Epithelial cell of esophagus (primary cell): ENCODE measurements around the gene TACC2.

Experiments
- DNase-seq: peaks from one replicate; pipeline ENCODE4 v3.0.0; 2010; ENCODE audit warnings: low read depth
- H3K4me3 ChIP-seq: 2 replicates; pipeline ENCODE4 v1.5.1; 2011; ENCODE audit warnings: mild to moderate bottlenecking, low read length, control low read depth
- CTCF ChIP-seq: IDR thresholded peaks from 2 replicates; pipeline ENCODE4 v1.5.1; 2011; ENCODE audit warnings: low read depth, mild to moderate bottlenecking, low read length, control low read depth, inconsistent platforms; ENCODE audit not compliant: insufficient read depth; ENCODE audit errors: missing control alignments

TACC2 gene

GRCh38 chr10:122245136-122245535 is 256.2 kb downstream of the TACC2 start:
- no peak for DNase-seq
- no peak overlapping the region for H3K4me3 ChIP-seq
- TF ChIP-seq CTCF = no peak

GRCh38 chr10:122245897-122246296 is 256.9 kb downstream of the TACC2 start:
- no peak for DNase-seq
- TF ChIP-seq CTCF = no peak
- H3K4me3 ChIP-seq = no peak overlapping the region

- no peak overlapping the region for H3K4me3 ChIP-seq
- no peak for DNase-seq
- no peak for TF ChIP-seq CTCF
Measured at GRCh38 chr10:122246830-122247520, 258.0 kb downstream of the TACC2 start.

- no peak overlapping the region for H3K4me3 ChIP-seq
- no peak for TF ChIP-seq CTCF
- DNase-seq = no peak
Measured at GRCh38 chr10:122248356-122249302, 259.7 kb downstream of the TACC2 start.

- no peak for TF ChIP-seq CTCF
- no peak for DNase-seq
- no peak overlapping the region for H3K4me3 ChIP-seq
Measured at GRCh38 chr10:122249303-122249850, 260.4 kb downstream of the TACC2 start.

GRCh38 chr10:122249991-122250750 is 261.2 kb downstream of the TACC2 start:
- H3K4me3 ChIP-seq = no peak overlapping the region
- no peak for DNase-seq
- TF ChIP-seq CTCF = no peak
